NCI-H146 (cell line): ENCODE data around the gene PXDN.
"Not testable (repeated sequence)": the region's sequence is repeated elsewhere in the genome, so short reads cannot be mapped to it uniquely, and the experiment has no call there.

Experiments
- DNase-seq: peaks from one replicate; lab custom pipeline; 2025; lab: John Stamatoyannopoulos, UW

PXDN gene

DNA sequence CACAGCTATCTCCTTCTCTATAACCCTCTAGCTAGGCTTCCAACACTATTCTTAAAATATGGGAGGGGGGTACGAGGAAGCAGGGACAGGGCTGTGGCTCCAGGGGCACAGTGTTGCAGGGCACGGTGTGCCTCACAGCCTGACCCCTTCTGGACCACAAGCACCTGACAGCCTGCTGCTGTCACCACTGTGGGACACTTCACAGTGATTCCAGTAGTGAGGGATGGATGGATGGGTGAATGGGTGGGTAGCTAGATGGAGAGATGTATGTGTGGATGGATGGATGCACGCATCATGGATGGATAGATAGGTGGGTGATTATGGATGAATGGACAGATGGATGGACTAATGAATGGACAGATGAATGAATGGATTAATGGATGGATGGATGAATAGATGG, 21.6 kb downstream of the PXDN start:
- no peak for DNase-seq

DNA sequence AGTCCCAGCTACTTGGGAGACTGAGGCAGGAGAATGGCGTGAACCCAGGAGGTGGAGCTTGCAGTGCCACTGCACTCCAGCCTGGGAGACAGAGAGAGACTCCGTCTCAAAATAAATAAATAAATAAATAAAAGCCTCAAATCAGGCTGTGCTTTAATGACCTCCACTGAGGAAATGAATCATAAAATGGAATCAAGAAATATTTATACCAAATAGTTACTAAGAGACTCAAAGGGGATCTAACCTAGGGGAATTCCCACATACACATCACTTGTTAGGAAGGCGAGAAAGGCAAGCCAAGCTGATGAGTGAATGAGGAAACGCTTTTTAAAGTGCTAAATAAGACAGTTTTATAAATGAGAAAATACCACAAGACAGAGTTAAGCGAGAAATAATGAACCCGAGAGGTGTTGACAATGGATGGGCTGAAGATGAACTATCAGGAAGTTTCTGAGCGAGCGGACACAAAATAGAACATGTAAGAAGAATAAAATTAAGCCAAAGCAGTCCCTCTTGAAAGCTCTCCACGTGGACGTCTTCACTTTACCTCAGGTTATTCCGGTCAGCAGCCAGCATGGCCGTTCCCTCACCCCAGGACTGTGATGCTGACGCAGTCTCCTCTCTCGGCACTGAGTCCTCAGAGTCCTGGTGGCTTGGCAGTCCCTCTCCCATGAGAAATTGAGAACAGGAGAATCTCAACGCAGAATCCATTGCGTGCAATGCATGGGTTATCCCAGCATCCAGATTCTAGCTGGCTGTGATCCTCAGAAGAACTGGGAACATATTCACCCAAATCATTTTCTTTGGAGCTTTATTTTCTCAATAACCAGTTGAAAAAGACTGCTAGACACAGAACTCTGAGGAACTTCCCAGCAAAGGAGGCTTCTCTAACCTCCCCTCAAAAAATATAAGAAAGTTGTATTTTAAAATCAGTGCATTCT, 22.3 kb downstream of the PXDN start:
- DNase-seq = no peak

DNA sequence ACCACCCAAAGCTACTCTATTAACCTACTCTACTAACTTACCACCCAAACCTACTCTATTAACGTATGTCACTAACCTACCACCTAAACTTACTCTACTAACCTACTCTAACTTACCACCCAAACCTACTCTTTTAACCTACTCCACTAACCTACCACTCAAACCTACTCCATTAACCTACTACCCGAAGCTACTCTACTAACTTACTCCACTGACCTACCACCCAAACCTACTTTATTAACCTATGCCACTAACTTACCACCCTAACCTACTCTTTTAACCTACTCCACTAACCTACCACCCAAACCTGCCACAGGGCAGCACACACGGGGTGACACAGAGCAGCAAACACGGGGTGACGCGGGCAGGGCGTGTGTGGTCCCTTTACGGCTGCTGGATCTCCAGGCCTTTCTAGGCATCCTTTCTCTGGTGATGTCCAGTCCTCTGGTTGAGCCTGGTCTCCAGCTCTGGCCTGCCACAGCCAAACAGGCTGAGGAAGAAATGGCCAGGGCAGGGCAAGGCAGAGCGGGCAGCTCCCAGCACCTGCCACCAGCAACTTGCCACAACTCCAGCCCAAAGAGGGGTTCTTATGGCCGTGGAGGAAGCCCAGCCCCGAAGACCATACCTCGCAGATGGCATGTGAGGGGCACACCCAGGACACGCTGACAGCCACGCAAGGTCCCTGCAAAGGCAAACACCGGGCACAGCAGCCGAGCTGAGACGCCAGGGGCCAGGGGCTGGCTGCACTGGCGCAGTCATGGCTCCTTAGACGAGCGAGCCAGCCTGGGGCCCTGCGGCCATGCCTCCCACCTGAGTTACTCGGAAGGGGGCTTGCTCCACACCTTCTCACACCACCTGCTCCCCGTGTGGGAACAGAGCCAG, 25.7 kb downstream of the PXDN start:
- no peak for DNase-seq

DNA sequence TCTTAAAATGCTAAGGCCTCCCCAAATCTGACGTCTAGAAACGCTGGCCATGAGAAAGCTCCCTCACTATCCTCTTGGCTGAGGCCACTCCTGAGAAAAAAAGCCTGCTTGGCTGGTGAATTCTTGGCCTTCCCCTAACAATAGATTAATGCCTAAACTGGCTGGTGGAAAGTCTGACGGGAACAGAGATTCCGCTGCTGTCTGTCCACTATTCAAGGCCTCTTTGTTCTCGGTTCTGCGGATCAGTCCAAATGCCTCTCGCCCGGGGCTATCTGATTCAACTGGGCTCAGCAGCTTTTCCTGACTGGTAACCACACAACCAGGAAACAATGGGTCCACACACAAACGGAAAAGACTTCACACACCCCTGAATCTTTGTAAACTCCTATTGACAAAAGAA, 27.2 kb downstream of the PXDN start:
- no peak for DNase-seq

GRCh38 chr2:1716441-1716840, 27.9 kb downstream of the PXDN start:
- DNase-seq = no peak

- DNase-seq = not testable (repeated sequence)
Observed at GRCh38 chr2:1716014-1716305, 28.4 kb downstream of the PXDN start.

DNA sequence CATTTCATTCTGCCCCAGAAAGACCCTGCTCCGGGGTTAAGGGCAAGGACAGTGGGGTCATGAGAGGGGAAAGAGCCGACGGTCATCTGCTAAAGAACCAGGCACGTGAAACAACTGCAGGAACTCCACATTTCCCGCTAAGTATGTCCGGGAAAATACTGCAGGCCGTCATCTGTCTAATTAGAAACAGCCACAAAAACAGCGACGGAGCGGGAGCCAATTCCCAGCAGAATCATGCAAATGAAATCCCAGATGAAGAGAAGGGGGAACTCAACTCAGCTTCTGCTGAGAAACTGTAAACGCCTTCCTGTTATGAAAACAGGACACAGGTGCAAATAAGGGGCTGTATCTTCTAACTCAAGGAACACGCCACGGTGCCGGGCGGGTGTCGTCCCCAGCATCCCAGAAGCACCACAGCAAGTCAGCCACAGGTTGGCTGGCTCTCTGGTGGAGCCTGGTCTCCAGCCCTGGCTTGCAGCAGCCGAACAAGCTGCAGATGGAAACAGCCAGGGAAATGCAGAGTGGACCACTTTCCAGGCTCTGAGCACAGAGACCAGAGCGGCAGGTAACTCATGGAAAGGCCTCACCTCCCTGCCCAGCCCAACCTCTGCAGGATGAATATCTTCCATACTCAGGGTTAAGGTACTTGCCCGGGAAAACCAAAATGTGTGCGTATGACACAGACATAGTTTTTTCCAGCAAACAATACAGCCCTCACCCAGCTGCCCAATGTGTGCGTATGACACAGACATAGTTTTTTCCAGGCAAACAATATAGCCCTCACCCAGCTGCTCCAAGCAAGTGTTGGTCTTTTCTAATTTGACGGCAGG, 28.9 kb downstream of the PXDN start:
- DNase-seq = peak; percentile 54

DNA sequence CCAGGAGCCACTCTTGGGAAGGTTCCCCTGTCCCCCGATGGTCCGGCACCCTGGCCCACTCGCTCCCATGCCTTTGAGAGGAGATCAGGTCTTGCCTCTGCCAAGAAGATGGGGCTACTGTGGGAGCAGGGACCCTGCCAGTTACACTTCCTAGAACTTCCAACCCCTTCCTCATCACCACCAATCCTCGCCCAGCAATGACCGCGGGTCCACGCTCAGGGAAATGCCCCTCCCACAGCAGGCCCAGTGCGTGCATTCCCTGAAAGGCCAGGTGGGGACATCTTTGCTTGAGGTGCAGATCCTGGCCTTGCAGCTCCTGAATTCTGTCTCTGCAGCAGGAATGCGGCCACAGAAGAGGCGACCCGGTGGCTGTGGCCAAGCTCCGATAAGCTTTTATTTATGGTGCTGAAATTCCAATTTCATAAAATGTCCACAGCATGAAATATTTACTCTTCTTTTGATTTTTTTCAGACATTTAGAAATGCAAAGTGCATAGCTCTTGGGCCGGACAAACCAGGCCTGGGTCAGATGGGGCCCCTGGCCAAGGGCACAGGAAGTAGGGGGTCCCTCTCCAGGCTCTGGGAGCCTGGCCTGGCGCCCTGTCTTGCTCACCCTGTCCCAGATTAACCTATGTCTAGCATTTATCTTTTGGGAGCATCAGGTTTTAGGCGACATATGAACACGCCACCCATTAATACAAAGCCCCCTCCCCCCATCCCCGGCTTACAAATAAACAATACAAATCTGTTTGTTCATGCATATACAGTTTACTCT, 29.8 kb downstream of the PXDN start:
- DNase-seq = no peak

DNA sequence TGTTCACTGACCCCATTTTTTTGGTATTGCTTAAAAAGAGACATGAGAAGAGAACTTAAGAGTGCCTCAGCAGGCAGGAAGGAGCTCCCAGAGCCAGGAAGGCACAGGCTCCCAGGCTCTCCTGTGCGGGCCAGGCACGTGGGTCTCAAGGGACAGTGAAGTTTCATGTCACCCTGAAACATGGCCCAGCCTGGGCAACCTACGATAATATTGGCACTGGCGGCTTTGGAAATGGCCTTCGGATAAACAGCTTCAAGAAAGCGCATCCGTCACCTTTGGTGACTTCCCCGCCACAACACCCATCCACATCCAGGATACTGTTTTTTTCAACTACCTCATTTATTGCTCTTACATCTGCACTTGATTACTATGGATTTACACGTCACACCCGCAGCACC, 30.5 kb downstream of the PXDN start:
- no peak for DNase-seq

DNA sequence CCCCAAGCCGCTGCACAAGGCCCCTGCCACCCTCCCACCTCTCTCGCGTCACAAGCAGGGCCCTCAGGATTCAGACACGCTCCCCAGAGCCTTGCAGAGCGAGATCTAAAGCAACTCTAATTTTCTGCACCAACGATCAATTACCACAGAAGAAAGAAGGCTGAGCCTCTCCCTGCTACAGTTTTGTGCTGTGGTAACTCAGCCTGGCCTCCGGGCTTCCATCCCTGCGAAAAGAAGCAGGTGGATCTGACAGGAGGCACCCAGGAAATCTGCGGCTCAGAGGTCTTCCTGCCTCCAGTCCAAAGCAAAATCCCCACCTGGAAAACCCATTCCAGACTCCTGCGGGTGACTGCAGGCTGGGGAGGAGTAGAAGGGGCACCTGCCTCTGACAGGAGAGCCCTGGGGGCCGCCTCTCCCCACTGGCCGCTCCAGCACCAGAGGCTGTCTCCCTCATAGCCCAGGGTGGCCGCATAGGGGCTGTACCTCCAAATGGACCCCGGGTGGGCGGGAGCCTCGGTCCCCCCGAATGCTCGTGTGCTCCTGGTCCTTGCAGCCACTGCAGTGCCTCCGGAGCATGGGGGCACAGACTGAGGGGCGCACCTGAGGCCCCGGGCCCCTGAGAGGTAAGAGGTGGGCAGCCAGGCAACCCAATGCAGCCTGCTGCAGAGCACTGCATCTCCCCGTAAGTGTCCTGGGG, 31.0 kb downstream of the PXDN start:
- no peak for DNase-seq

DNA sequence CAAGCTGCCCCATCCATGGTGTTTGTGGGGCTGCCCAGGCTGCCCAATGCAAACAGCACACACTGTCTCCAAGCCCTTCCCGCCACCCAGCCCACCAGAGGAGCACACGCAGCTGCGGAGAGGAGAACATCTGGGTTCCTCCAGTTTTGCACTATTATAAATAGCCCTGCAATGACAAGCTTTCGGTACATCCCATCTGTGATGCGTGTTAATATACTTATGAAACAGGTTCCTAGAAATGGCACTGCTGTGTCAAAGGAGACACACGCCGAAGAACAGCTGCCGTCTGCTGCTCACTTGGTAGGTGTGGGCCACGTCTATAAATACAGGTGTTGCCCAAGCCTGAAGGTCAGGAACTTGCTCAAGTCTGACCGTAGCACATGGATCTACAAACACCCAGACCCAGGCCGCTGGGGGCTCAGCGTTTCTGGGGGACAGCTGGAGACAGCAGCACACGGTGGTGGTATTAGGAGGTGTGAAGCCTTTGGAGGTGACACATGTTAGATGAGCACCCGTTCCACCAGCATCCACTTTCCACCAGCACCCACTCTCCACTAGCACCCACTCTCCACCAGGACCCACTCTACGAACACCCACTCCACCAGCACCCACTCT, 34.3 kb downstream of the PXDN start:
- DNase-seq = no peak

DNA sequence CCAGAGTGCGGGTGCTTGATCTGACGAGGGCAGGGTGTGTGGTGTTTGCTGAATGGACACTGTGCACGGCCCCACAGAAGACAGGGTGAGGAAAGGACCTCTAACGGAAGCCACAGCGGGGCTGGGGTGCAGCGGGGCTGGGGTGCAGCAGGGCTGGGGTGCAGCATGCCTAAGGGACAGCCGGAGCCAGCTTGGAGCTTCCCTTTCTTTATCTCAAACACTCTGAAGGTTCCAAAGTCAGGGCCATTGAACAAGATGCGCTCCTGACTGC, 35.0 kb downstream of the PXDN start:
- DNase-seq = no peak

- peak; percentile 37 for DNase-seq
Observed at GRCh38 chr2:1708476-1709334, 35.6 kb downstream of the PXDN start.

DNA sequence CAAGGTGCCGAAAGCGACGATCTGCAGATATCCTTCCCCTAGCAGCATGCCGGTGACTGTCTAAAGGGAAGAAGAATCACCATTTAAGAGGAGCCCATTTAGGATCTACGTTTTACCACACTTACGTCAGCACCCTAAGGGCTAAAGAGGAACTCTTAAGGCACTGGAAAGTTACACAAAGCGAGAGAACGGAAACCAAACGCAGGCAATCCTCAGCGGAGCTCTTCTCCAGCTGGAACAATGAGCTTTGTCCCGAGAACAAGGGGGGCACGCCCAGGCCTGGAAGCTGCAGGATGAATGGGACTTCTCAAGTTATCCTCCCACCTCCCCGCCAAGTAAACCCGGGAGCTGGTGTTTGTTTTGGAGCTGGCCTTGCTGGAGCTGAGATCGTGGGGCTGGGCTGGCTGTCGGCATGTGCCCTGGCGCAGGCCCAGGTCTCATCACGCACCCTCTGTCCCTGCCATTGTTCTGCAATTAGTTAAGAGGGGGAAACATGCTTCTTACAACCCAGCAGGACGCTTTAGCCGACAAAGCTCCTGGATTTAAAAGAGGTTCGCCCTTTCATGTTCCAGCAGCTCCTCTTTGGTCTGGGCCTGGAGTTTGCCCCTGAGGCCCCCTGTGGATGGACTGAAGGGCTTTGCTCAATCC, 36.4 kb downstream of the PXDN start:
- peak; percentile 37 for DNase-seq

GRCh38 chr2:1706089-1706841, 38.0 kb downstream of the PXDN start:
- DNase-seq = not testable (repeated sequence)

GRCh38 chr2:1705557-1706076, 38.7 kb downstream of the PXDN start:
- no peak for DNase-seq

- no peak for DNase-seq
Observed at GRCh38 chr2:1704631-1705556, 39.4 kb downstream of the PXDN start.
